ENCODE results near the gene LHFPL3.
"Not testable (repeated sequence)": the region's sequence is repeated elsewhere in the genome, so short reads cannot be mapped to it uniquely, and the experiment has no call there.

The LHFPL3 gene

GRCh38 chr7:104933022-104933421 lies 604.6 kb downstream of the LHFPL3 start:
- DNase-seq (ENCODE audit: low read depth in 2 of 2), result no peak

DNA sequence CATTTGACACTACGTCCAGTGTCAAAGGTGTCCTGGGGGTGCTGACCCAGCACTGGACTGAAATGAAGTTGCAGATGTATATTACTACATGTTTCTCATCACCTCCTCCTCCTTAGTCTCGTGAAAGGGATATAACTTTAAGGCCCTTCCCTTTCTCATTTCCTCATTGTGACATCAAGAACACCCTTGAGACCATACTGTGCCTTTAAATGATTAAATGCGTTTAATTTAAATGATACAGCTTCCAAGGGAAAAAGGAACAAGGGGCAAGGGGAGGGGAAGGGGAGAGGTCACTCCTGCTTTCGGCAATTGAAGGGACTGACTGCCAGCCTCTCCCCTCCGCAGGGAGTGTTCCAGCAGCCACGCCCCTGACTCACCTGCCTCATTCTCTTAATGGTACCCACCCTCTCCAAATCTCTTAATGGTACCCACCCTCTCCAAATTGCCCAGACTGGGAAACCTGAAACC lies 605.2 kb downstream of the LHFPL3 start:
- no peak for DNase-seq (ENCODE audit: low read depth in 2 of 2)

DNA sequence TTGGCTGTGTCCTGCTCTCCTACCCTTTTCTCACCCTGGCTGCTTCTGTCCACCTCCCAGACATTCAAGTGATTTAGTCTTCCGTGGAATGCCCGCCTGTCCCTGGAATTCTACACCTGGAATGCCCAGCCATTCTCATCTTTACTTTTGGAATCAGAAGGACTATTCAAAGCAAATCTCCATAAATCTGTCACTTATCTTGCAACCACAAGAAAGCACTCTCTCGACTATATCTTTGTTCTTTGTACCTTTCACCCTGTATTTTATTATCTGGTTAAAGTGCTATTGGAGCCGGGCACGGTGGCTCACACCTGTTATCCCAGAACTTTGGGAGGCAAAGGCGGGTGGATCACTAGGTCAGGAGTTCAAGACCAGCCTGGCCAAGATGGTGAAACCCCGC lies 606.3 kb downstream of the LHFPL3 start:
- no peak for DNase-seq (ENCODE audit: low read depth in 2 of 2)

DNA sequence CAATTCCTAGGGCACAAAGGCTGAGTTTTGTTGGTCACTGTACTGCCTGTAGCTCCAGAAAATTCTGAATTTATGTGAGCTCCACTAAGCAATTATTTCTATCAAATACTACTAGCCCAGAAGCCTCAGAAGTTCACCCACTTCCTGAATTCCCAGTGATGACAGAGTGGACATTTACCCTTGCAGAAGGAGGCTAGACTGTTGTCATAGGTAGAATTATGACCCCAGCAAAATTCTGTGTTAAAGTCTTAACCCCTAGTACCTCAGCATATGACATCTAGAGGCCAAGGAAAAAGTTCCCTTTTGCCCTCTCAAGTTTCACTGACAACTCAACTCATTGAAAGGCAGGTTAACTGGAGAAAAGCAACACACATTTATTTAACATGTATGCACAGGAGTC lies 606.9 kb downstream of the LHFPL3 start:
- no peak for DNase-seq (ENCODE audit: low read depth in 2 of 2)

DNA sequence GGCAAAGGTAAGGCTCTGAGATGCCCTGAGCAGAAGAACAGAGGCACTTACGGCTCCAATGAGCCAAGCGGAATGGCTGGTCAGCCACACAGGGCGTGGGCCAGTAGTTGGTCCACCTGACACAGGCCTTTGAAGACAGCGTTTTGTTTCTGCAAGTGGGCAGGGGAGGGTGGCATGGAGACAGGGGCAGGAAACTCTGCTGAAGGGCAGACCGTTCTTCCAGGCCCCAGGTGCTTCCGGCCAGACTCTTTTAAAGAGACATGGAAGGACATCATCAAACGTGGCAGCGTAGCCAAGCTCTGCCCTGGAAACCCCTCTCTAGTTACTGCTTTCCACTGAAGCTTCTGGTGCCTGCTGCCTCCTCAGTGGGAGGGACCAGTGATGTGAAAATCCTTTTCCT lies 608.1 kb downstream of the LHFPL3 start:
- no peak for DNase-seq (ENCODE audit: low read depth in 2 of 2)

DNA sequence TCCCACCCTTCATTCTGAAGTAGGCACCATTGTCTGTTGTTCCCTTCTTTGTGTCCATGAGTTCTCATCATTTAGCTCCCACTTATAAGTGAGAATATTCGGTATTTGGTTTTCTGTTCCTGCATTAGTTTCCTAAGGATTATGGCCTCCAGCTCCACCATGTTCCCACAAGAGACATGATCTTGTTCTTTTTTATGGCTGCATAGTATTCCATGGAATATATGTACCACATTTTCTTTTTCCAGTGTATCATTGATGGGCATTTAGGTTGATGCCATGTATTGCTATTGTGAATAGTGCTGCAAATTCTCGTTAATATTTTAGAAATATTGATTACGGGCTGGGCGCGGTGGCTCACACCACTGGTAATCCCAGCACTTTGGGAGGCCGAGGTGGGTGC lies 609.1 kb downstream of the LHFPL3 start:
- not testable (repeated sequence) for DNase-seq (ENCODE audit: low read depth in 2 of 2)

- no peak for DNase-seq (ENCODE audit: low read depth in 2 of 2)
These were observed 610.5 kb downstream of the LHFPL3 start for GRCh38 chr7:104938741-104939390.

DNA sequence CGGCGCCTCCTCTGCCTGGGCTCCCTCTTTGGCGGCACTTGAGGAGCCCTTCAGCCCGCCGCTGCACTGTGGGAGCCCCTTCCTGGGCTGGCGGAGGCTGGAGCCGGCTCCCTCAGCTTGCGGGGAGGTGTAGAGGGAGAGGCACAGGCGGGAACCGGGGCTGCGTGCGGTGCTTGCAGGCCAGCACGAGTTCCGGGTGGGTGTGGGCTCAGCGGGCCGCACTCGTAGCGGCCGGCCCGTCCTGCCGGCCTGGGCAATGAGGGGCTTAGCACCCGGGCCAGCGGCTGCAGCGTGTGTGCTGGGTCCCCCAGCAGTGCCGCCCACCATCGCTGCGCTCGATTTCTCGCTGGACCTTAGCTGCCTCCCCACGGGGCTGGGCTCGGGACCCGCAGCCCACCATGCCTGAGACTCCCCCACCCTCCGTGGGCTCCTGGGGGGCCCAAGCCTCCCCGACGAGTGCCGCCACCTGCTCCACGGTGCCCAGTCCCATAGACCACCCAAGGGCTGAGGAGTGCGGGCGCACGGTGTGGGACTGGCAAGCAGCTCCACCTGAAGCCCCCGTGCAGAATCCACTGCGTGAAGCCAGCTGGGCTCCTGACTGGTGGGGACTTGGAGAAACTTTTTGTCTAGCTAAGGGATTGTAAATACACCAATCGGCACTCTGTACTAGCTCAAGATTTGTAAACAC lies 611.8 kb downstream of the LHFPL3 start:
- no peak for DNase-seq (ENCODE audit: low read depth in 2 of 2)

- DNase-seq (ENCODE audit: low read depth in 2 of 2), result peak; percentile 39 to 69
These were observed 615.3 kb downstream of the LHFPL3 start for GRCh38 chr7:104943502-104944343.

GRCh38 chr7:104945599-104945956 lies 617.2 kb downstream of the LHFPL3 start:
- DNase-seq (ENCODE audit: low read depth in 2 of 2), result no peak

DNA sequence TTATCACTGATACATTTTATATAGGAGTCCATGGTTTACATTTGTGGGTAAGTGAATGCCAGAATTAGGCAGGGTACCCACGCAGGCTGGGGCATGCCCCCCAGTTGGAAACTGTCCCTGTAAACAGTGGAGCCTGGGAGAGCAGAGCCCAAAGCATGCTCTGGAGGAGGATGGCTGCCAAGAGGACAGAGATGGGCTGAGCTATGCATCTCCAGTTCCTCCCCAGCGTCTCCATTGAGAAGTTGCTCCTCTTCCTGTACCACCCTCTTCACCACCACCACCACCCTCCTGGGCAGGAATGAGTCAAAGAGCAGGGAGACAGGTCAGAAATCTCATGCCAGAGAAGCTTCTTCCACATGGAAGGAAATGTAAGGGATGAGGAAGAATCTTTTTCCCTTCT lies 617.9 kb downstream of the LHFPL3 start:
- no peak for DNase-seq (ENCODE audit: low read depth in 2 of 2)

DNA sequence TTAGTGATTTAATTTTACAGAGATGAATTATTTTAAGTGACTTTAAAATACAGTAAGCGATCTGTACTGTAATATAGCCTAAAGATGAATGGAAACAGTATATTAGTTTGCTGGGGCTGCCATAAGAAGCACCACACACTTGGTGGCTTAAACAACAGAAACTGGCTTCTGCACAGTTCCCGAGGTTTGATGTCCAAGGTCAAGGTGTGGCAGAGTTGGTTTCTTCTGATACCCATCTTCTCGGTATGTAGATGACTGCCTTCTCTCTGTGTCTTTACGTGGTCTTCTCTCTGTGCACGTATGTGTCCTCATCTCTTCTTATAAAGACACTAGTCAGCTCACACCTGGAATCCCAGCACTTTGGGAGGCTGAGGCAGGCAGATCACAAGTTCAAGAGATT lies 621.6 kb downstream of the LHFPL3 start:
- DNase-seq (ENCODE audit: low read depth in 2 of 2), result no peak

GRCh38 chr7:104950754-104951153 lies 622.4 kb downstream of the LHFPL3 start:
- no peak for DNase-seq (ENCODE audit: low read depth in 2 of 2)

DNA sequence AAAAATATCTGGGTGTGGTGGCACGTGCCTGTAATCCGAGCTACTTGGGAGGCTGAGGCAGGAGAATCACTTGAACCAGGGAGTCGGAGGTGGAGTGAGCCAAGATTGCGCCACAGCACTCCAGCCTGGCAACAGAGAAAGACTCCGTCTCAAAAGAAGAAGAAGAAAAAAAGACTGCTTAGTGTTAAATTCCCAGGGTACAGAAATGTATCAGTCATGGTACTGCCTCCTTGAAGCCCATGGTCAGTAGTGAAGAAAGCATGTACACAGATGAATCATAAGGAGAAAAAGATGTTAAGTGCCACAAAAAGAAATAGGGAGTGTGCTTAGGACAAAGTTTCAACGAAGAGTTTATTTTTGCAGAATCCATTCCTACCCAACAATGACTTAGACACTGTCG lies 623.1 kb downstream of the LHFPL3 start:
- DNase-seq (ENCODE audit: low read depth in 2 of 2), result no peak

DNA sequence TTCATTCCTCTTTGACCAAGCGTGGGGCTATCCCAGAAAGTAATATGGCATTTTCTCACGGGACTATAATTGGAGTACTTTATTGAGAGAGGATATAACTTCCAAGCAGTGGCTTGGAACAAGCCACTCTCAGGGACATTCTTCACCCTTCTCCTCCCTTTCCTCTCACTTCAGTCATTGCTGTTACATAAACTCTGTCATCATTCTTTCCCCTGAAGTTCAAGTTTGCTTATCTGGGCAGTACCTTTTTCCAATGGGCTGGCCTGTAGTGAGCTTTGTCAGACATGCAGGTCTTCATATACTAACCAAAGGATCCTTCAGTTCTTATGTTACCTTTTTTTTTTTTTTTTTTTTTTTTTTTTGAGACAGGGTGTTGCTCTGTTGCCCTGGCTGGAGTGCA lies 626.9 kb downstream of the LHFPL3 start:
- DNase-seq (ENCODE audit: low read depth in 2 of 2), result no peak

Measured in stimulated activated CD4-positive, alpha-beta T cell treated with anti-CD3 and anti-CD28 coated beads, Interleukin-12 subunit alpha, Interleukin-12 subunit beta, amount 100 ng/mL, for 24 hours (primary cell).